GM12891 (cell line): Measurements from ENCODE around the gene SP1.

ENCODE experiments used
- POLR2A ChIP-seq: IDR thresholded peaks from 2 replicates; pipeline ENCODE4 v1.6.1; 2011; ENCODE audit warnings: low read depth, low read length, control low read depth
- POLR2AphosphoS5 ChIP-seq: IDR thresholded peaks from 2 replicates; pipeline ENCODE4 v1.6.1; 2011; ENCODE audit warnings: low read depth, low read length, control low read depth
- POU2F2 ChIP-seq: IDR thresholded peaks from 2 replicates; pipeline ENCODE4 v1.6.1; 2011; ENCODE audit warnings: low read depth, mild to moderate bottlenecking, control low read depth, low read length, moderate library complexity
- TAF1 ChIP-seq: IDR thresholded peaks from 2 replicates; pipeline ENCODE4 v1.6.1; 2011; ENCODE audit warnings: low read depth, low read length, control low read depth

DNA sequence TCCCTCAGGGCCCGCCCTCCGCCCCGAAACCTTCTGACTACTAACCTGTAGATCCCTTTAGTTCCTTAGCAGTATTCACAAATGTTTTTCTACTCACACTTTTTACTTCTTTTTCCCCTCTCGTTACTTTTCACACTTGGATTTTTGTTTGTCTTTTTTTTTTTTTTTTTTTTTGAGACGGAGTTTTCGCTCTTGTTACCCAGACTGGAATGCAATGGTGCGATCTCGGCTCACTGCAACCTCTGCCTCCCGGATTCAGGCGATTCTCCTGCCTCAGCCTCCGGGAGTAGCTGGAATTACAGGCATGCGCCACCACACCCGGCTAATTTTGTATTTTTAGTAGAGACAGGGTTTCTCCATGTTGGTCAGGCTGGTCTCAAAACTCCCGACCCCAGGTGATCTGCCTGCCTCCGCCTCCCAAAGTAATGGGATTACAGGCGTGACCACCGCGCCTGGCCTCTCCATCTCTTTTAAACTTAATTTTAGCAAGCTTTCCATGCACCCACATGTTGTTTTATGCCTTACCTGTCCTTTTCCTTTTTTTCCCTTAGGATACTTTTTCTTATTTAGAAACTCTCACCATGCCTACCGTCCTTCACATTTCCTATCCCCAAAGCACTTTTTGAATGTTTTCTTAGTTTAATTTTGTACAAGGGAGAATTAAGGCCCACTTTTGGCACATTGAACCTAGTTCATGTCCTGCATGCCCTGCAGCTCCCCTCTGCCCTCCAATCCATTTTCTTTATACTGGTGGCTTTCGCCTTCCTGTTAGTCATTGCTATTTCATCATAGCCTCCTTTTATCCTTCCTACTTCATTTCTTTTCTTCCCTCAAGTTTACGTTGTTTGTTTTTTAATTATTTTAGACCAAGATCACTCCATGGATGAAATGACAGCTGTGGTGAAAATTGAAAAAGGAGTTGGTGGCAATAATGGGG is 1.1 kb downstream of the SP1 start:
- TF ChIP-seq POLR2A, result no peak
- no peak for TF ChIP-seq POU2F2
- no peak for TF ChIP-seq POLR2AphosphoS5
- no peak for TF ChIP-seq TAF1
